ENCODE measurements around the gene SNAP25.

GRCh38 chr20:10329387-10330005 is 110.9 kb downstream of the SNAP25 start:
- TF ChIP-seq, protein P1, sequence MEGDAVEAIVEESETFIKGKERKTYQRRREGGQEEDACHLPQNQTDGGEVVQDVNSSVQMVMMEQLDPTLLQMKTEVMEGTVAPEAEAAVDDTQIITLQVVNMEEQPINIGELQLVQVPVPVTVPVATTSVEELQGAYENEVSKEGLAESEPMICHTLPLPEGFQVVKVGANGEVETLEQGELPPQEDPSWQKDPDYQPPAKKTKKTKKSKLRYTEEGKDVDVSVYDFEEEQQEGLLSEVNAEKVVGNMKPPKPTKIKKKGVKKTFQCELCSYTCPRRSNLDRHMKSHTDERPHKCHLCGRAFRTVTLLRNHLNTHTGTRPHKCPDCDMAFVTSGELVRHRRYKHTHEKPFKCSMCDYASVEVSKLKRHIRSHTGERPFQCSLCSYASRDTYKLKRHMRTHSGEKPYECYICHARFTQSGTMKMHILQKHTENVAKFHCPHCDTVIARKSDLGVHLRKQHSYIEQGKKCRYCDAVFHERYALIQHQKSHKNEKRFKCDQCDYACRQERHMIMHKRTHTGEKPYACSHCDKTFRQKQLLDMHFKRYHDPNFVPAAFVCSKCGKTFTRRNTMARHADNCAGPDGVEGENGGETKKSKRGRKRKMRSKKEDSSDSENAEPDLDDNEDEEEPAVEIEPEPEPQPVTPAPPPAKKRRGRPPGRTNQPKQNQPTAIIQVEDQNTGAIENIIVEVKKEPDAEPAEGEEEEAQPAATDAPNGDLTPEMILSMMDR (IDR thresholded peaks at IDR 0.05 in 8 of 11, conservative IDR thresholded peaks at IDR 0.05 in 3 of 11) = no peak
- TF ChIP-seq POLR2AphosphoS5 (IDR thresholded peaks at IDR 0.05) = no peak
- no peak for TF ChIP-seq POLR2A (IDR thresholded peaks at IDR 0.05)
